Psoas muscle (tissue), 8 donors: ENCODE data around the gene LRRC31. TPM values are rescaled to one million over a fixed set of nuclear protein-coding genes. Genes with fewer than 3 reads are reported as not detected.

Experiments used
- ATAC-seq, 4 donors: fragments of 200-7000 bp; cut with Tn5 transposase; one replicate each; pipeline ENCODE4 v1.9.1; 2020; ENCODE audit warnings: moderate library complexity in 3 of 4, mild to moderate bottlenecking in 2 of 4
- DNase-seq, 2 donors: peaks; one replicate each; pipeline ENCODE4 v3.0.0-alpha.2; 2020
- H3K27ac ChIP-seq: fragments of 200-600 bp; one replicate; pipeline ENCODE4 v1.8.0; 2022
- H3K27me3 ChIP-seq, 3 donors: fragments of 200-600 bp in 1 of 3; one replicate each; pipeline versions ENCODE4 v1.6.1 to v1.8.0; 2013 to 2022; ENCODE audit warnings: low read length in 2 of 3, mild to moderate bottlenecking in 2 of 3, moderate library complexity in 1 of 3; ENCODE audit not compliant: insufficient read depth in 3 of 3
- H3K36me3 ChIP-seq, 2 donors: fragments of 200-600 bp in 1 of 2; one replicate each; pipeline versions ENCODE4 v1.6.1 to v1.8.0; 2013 to 2022; ENCODE audit warnings: low read depth in 1 of 2, mild to moderate bottlenecking in 1 of 2, moderate library complexity in 1 of 2; ENCODE audit not compliant: insufficient read depth in 1 of 2
- H3K4me1 ChIP-seq: fragments of 200-600 bp; one replicate; pipeline ENCODE4 v1.8.0; 2022
- H3K4me3 ChIP-seq: fragments of 200-600 bp; one replicate; pipeline ENCODE4 v1.8.0; 2022; ENCODE audit warnings: mild to moderate bottlenecking
- H3K9me3 ChIP-seq: fragments of 200-600 bp; one replicate; pipeline ENCODE4 v1.8.0; 2022
- CTCF ChIP-seq: fragments of 200-600 bp; IDR thresholded peaks from one replicate; pipeline ENCODE4 v1.8.0; 2022; ENCODE audit warnings: antibody characterized with exemption
- WGBS, 3 donors: extraction: QIAGEN DNeasy Blood & Tissue Kit; methylation state at CpG; one replicate each; pipeline versions ENCODE4 v1.1.6 to v1.1.7; 2013; 5-methylcytosine and 5-hydroxymethylcytosine counted together
- intact Hi-C, 2 donors: fragments of 100-400 bp; cut with DNase I; formaldehyde crosslinking; loops; one replicate each; pipeline versions ENCODE4 v1.11.0 to v1.14.2; 2022
- polyA plus RNA-seq, 3 donors: library from polyadenylated mRNA; stranded (reverse); fragments of 200-250 nt; gene quantifications; one replicate each; pipeline ENCODE4 v1.2.3, GENCODE V29; 2013
- total RNA-seq, 4 donors: library from RNA; stranded (reverse); fragmentation: NEBNext Ultra II Directional in 2 of 4; extraction: Animal tissue kit (Norgen Biotek cat#: 25700) in 2 of 4; gene quantifications; one replicate each; pipeline versions ENCODE4 v1.2.1 to v1.2.4, GENCODE V29; 2021 to 2023
- donor health status: healthy with polysubstance abuse.
- donor health status: DM: no; HTN: no; CAD: no; lungs with moderate emphysema.
- donor health status: Bipolar disorder and iron deficiency.
- donor health status: healthy.
- donor health status: DM: yes; HTN: yes; CAD: no.
- donor health status: DM: no; HTN: no; CAD: no.
- donor health status: DM: no; HTN: no; CAD: no.
- donor health status: DM: yes; HTN: yes; CAD: no.

LRRC31 gene
- total and polyA plus RNA-seq, 7 donors, result 0.01 TPM; not detected in 6

- Histone ChIP-seq H3K36me3 (no peaks in the 10 kb centered on the region), H3K27me3 (no peaks in the 10 kb centered on the region), H3K4me3 (no peak overlapping the region), H3K27ac (no peak overlapping the region), H3K4me1 (no peaks in the 10 kb centered on the region), H3K9me3 (no peaks in the 10 kb centered on the region)
- DNase-seq, result no peak
- no peak for TF ChIP-seq CTCF
- WGBS, 3 donors, result 91 to 96% (median 94%) methylated on average over 3 of the region's 3 CpGs
- no peak for ATAC-seq
- intact Hi-C loops, result no loop called here
Observed at GRCh38 chr3:169867584-169868210, 2.0 kb downstream of the LRRC31 start.

GRCh38 chr3:169865176-169865767 is 4.5 kb downstream of the LRRC31 start:
- 72 to 78% (median 77%) methylated on average over 12 of the region's 12 CpGs for WGBS, 3 donors
- intact Hi-C loops, result no loop called here

GRCh38 chr3:169864270-169864669 is 5.5 kb downstream of the LRRC31 start:
- DNase-seq (no peak), ATAC-seq (no peak)
- Histone ChIP-seq H3K27ac (no peak overlapping the region), H3K4me1 (no peaks in the 10 kb centered on the region), H3K4me3 (no peak overlapping the region), H3K27me3 (peaks cover 0 to 1% (median 0%) of the 10 kb centered on the region in 3 donors), H3K9me3 (no peaks in the 10 kb centered on the region), H3K36me3 (no peaks in the 10 kb centered on the region)
- intact Hi-C loops, result loop anchor here in 1 of 2 donors (5.0 kb wide), 1 partner anchor 103 kb away; the partner anchor contains the start of gene SEC62
- 94 to 96% (median 94%) methylated on average over 2 of the region's 2 CpGs for WGBS, 3 donors
- TF ChIP-seq CTCF, result no peak

More at GRCh38 chr3:169865176-169865767, 4.5 kb downstream of the LRRC31 start:
- Histone ChIP-seq H3K4me1 (no peaks in the 10 kb centered on the region), H3K9me3 (no peaks in the 10 kb centered on the region), H3K4me3 (no peak overlapping the region), H3K36me3 (no peaks in the 10 kb centered on the region), H3K27ac (no peak overlapping the region), H3K27me3 (peaks cover 0 to 1% (median 0%) of the 10 kb centered on the region in 3 donors)
- TF ChIP-seq CTCF, result no peak
- DNase-seq, result no peak
- no peak for ATAC-seq

GRCh38 chr3:169863458-169863899 is 6.3 kb downstream of the LRRC31 start:
- peak; percentile 87 for TF ChIP-seq CTCF
- intact Hi-C loops, result loop anchor here in 1 of 2 donors (5.0 kb wide), 1 partner anchor 104 kb away; the partner anchor contains the start of gene SEC62
- ATAC-seq (peak; percentile 63 to 71 (median 68)), DNase-seq (peak in 1 of 2 donors; percentile 23)
- 1 to 2% (median 2%) methylated on average over 6 of the region's 6 CpGs for WGBS, 3 donors
- Histone ChIP-seq H3K36me3 (no peaks in the 10 kb centered on the region), H3K9me3 (no peaks in the 10 kb centered on the region), H3K27ac (no peak overlapping the region), H3K4me3 (no peak overlapping the region), H3K27me3 (peaks cover 0 to 1% (median 0%) of the 10 kb centered on the region in 3 donors), H3K4me1 (no peaks in the 10 kb centered on the region)
